Activated B cell treated with CpG ODN at 0.5 μM for 24 hours (primary cell): ENCODE data around the gene PELI1. TPM values are rescaled to one million over a fixed set of nuclear protein-coding genes. Genes with fewer than 3 reads are reported as not detected.

Source experiments
- ATAC-seq: fragments of 200-7000 bp; cut with Tn5 transposase; one replicate; pipeline ENCODE4 v1.10.0; 2021; ENCODE audit warnings: low read depth, mild to moderate bottlenecking, moderate library complexity
- CTCF ChIA-PET: fragments of 350-600 bp; sonication (Branson Sonifier 250); formaldehyde crosslinking; loops from one replicate; lab custom pipeline; 2021; ENCODE audit warnings: antibody characterized with exemption; lab: Charles Lee
- POLR2A ChIA-PET: fragments of 350-600 bp; sonication (Branson Sonifier 250); formaldehyde crosslinking; loops from one replicate; lab custom pipeline; 2021; ENCODE audit warnings: antibody characterized with exemption; lab: Charles Lee
- DNase-seq: peaks from one replicate; pipeline ENCODE4 v3.0.0; 2022
- H3K27ac Mint-ChIP-seq: one replicate; pipeline ENCODE4 v1.8.0; 2020; ENCODE audit warnings: mixed read lengths
- H3K27me3 Mint-ChIP-seq: one replicate; pipeline ENCODE4 v1.8.0; 2021; ENCODE audit warnings: mixed read lengths
- H3K36me3 Mint-ChIP-seq: one replicate; pipeline ENCODE4 v1.8.0; 2021; ENCODE audit warnings: low read depth, mixed read lengths
- H3K4me1 Mint-ChIP-seq: one replicate; pipeline ENCODE4 v1.8.0; 2021; ENCODE audit warnings: mixed read lengths
- H3K4me3 Mint-ChIP-seq: one replicate; pipeline ENCODE4 v1.8.0; 2020; ENCODE audit warnings: mild to moderate bottlenecking, mixed read lengths
- H3K9me3 Mint-ChIP-seq: one replicate; pipeline ENCODE4 v1.8.0; 2020; ENCODE audit warnings: mixed read lengths
- intact Hi-C: fragments of 100-400 bp; cut with micrococcal nuclease; formaldehyde crosslinking; loops from one replicate; pipeline ENCODE4 v1.15.1; 2024
- total RNA-seq: library from RNA; stranded (reverse); gene quantifications from 2 replicates; pipeline ENCODE4 v1.2.3, GENCODE V29; 2022
- TF ChIP-seq, protein P1 (sequence below): fragments of 200-600 bp; IDR thresholded peaks from one replicate; pipeline ENCODE4 v1.8.0; 2022; ENCODE audit warnings: antibody characterized with exemption, mild to moderate bottlenecking

The PELI1 gene
- total RNA-seq, 1 donor from 2014 or later: 93.1 TPM

DNA sequence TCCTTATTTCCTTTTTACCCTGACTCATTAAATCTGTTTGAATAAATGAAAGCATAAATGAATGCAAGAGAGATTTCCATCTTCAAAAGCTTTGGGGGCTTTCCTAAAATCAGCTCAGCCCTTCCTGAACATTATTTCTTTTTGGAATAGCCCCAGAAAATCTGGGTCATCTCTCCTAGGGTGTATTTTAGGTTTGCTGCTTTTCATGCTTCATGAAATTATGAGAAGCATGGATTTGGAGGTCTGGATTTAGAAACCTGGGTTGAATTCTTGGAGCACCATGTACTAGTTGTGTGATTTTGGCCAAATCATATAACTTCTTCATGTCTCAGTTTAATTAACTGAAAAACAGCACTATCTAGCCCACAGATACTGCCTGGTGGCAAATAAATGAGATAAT lies 24.0 kb upstream of the PELI1 start:
- DNase-seq (no peak), ATAC-seq (no peak)
- Mint-ChIP-seq H3K4me3 (no peak overlapping the region), H3K4me1 (peaks cover 9% of the 10 kb centered on the region), H3K36me3 (no peaks in the 10 kb centered on the region), H3K9me3 (no peaks in the 10 kb centered on the region), H3K27ac (no peak overlapping the region), H3K27me3 (no peaks in the 10 kb centered on the region)
- ChIA-PET CTCF (interaction anchor here (1.2 kb wide), 1 partner anchor 24 kb away, joined by 3 read pairs; no protein-coding TSS in a partner anchor), POLR2A (interaction anchor here (0.7 to 1.2 kb wide), 2 partner anchors 12 to 100 kb away, joined by 3 to 4 read pairs; no protein-coding TSS in a partner anchor)
- TF ChIP-seq, protein P1, sequence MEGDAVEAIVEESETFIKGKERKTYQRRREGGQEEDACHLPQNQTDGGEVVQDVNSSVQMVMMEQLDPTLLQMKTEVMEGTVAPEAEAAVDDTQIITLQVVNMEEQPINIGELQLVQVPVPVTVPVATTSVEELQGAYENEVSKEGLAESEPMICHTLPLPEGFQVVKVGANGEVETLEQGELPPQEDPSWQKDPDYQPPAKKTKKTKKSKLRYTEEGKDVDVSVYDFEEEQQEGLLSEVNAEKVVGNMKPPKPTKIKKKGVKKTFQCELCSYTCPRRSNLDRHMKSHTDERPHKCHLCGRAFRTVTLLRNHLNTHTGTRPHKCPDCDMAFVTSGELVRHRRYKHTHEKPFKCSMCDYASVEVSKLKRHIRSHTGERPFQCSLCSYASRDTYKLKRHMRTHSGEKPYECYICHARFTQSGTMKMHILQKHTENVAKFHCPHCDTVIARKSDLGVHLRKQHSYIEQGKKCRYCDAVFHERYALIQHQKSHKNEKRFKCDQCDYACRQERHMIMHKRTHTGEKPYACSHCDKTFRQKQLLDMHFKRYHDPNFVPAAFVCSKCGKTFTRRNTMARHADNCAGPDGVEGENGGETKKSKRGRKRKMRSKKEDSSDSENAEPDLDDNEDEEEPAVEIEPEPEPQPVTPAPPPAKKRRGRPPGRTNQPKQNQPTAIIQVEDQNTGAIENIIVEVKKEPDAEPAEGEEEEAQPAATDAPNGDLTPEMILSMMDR: no peak
- intact Hi-C loops: no loop called here

DNA sequence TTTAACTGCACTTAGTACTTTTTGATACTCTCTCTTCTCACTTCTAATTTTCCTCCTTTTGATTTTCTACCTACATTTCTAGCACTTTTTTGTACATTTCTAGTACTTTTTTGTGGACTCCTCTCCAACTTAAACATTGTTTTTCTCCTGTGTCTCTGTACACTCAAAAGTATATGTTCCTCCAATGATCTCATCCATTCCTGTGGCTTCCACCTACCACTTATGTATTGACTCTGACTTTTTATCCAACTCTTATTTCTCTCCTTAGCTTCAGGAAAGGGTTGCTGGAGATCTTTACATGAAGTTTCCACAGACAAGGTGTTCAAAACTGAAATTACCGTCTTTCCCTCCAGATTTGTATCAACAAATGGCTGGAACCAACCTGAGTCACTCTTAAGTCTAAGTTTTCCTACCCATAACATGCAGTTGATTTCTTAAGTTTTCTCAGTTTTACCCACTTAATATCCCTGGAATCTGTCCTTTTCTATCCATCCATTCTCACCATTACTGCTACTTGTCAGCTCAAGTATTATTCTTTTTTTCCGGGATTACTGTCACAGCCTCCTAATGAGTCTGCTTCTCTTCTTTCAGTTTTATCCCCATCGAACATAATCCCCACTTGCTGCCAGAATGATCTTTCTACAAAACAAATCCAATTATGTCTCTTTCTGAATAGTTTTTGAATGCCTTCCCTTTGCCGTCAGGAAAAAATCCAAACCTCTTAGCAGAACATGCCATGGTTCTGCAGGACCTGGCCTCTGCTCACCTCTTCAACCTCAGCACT lies 22.6 kb upstream of the PELI1 start:
- TF ChIP-seq, protein P1: no peak
- H3K4me1 Mint-ChIP-seq: peaks cover 9% of the 10 kb centered on the region
- intact Hi-C loops: no loop called here
- no peak for ATAC-seq
- DNase-seq: no peak
- ChIA-PET POLR2A (no interaction called here), CTCF (no interaction called here)
- H3K36me3 Mint-ChIP-seq: no peaks in the 10 kb centered on the region
- H3K27ac Mint-ChIP-seq: no peak overlapping the region
- no peak overlapping the region for H3K4me3 Mint-ChIP-seq
- no peaks in the 10 kb centered on the region for H3K9me3 Mint-ChIP-seq
- no peaks in the 10 kb centered on the region for H3K27me3 Mint-ChIP-seq

DNA sequence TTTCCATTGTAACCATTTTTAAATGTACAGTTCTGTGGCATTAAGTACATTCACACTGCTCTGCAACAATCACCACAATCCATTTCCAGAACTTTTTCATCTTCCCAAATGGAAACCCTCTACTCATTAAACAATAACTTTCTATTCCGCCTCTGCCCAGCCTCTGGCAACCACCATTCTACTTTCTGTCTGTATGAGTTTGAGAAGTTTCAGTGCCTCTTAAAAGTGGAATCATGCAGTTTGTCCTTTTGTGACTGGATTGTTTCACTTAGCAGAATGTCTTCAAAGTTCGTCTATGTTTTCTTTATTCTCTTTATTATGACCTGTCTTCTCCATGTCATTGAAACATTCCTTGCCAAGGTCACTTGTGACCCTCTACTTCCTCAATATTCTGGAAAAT lies 22.0 kb upstream of the PELI1 start:
- ATAC-seq (no peak), DNase-seq (no peak)
- Mint-ChIP-seq H3K36me3 (no peaks in the 10 kb centered on the region), H3K27ac (no peak overlapping the region), H3K4me3 (no peak overlapping the region), H3K27me3 (no peaks in the 10 kb centered on the region), H3K4me1 (peaks cover 9% of the 10 kb centered on the region), H3K9me3 (no peaks in the 10 kb centered on the region)
- intact Hi-C loops: no loop called here
- CTCF ChIA-PET: no interaction called here
- TF ChIP-seq, protein P1: no peak
- POLR2A ChIA-PET: no interaction called here

DNA sequence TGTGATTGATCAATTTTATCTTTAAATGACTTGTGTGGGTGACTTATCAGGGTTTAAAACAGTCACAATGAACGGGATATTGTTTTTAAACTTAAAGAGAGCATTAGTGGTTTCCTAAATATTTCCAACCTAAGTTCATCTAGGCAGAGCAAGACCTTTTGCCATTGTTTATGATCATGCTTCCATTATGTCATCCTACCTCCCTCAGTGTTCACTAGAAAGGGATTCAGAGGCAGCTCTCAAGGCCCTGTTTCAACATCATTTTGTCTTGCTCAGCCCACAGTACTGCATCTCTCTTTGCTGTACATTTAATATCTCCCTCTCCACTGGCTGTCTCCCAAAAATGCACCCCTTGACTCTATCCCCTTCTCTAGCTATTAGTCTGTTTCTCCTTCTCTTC lies 21.5 kb upstream of the PELI1 start:
- DNase-seq (no peak), ATAC-seq (no peak)
- ChIA-PET CTCF (no interaction called here), POLR2A (no interaction called here)
- Mint-ChIP-seq H3K4me1 (peaks cover 7% of the 10 kb centered on the region), H3K36me3 (no peaks in the 10 kb centered on the region), H3K9me3 (no peaks in the 10 kb centered on the region), H3K4me3 (no peak overlapping the region), H3K27ac (no peak overlapping the region), H3K27me3 (no peaks in the 10 kb centered on the region)
- intact Hi-C loops: no loop called here
- TF ChIP-seq, protein P1: no peak

DNA sequence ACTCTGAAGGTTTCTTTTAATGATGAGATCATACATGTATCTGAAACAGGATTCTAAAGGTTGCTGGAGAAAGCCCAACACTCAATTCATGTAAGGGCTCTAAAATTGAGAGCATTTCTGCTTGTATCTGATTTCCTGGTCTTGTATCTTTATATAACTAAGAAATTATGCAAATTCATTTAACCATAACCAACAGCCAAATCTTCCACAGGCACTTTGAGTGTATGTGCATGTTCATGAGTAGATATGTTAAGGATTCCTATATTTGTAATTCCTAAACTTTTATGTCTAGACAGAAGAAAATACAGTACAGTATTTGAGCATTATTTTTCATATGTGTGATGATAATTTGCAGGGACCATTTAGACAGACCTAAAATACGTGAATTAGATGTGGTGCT lies 20.4 kb upstream of the PELI1 start:
- intact Hi-C loops: no loop called here
- H3K4me3 Mint-ChIP-seq: no peak overlapping the region

More for the DNA sequence above, 20.4 kb upstream of the PELI1 start:
- ChIA-PET POLR2A (no interaction called here), CTCF (no interaction called here)
- no peaks in the 10 kb centered on the region for H3K9me3 Mint-ChIP-seq
- H3K27me3 Mint-ChIP-seq: no peaks in the 10 kb centered on the region
- H3K4me1 Mint-ChIP-seq: peaks cover 7% of the 10 kb centered on the region
- DNase-seq (no peak), ATAC-seq (no peak)
- H3K27ac Mint-ChIP-seq: no peak overlapping the region
- no peaks in the 10 kb centered on the region for H3K36me3 Mint-ChIP-seq
- TF ChIP-seq, protein P1: no peak
